C4-2B (cell line): ENCODE measurements around the gene DRP2.

Source experiments
- CTCF ChIP-seq: fragments of 450-650 bp; conservative IDR thresholded peaks from 2 replicates; pipeline ENCODE4 v1.5.1; 2017; ENCODE audit warnings: mild to moderate bottlenecking
- ZFX ChIP-seq: fragments of 450-650 bp; IDR thresholded peaks from 2 replicates; pipeline ENCODE4 v1.6.1; 2017

GRCh38 chrX:101210630-101211029 is 9.0 kb upstream of the DRP2 start:
- TF ChIP-seq CTCF (no peak), ZFX (no peak)
